Trophoblast cell (in vitro differentiated cells and primary cell): Measurements from ENCODE around the gene CACNA1C.

Experiments
- DNase-seq, 2 donors: peaks; one replicate each; pipeline ENCODE4 v3.0.0-alpha.2; 2016
- H2AFZ ChIP-seq: 2 replicates; pipeline ENCODE4 v1.6.1; 2013; ENCODE audit warnings: low read length, moderate library complexity, mild to moderate bottlenecking; ENCODE audit not compliant: insufficient read depth, poor library complexity
- H2AK5ac ChIP-seq: 2 replicates; pipeline ENCODE4 v1.6.1; 2013; ENCODE audit warnings: mild to moderate bottlenecking, low read length
- H2BK120ac ChIP-seq: 2 replicates; pipeline ENCODE4 v1.6.1; 2013; ENCODE audit warnings: low read length, mild to moderate bottlenecking, moderate library complexity; ENCODE audit not compliant: insufficient read depth, poor library complexity
- H2BK12ac ChIP-seq: 2 replicates; pipeline ENCODE4 v1.6.1; 2013; ENCODE audit warnings: mild to moderate bottlenecking, low read length, moderate library complexity
- H2BK5ac ChIP-seq: 2 replicates; pipeline ENCODE4 v1.6.1; 2013; ENCODE audit warnings: low read length, low read depth, moderate library complexity, mild to moderate bottlenecking; ENCODE audit not compliant: poor library complexity
- H3K14ac ChIP-seq: 2 replicates; pipeline ENCODE4 v1.6.1; 2013; ENCODE audit warnings: mild to moderate bottlenecking, low read length
- H3K18ac ChIP-seq: 2 replicates; pipeline ENCODE4 v1.6.1; 2013; ENCODE audit warnings: mild to moderate bottlenecking, low read length
- H3K23ac ChIP-seq: 2 replicates; pipeline ENCODE4 v1.6.1; 2013; ENCODE audit warnings: low read length
- H3K27ac ChIP-seq: 2 replicates; pipeline ENCODE4 v1.5.1; 2013; ENCODE audit warnings: low read depth, mild to moderate bottlenecking, inconsistent platforms, low read length, moderate library complexity
- H3K27me3 ChIP-seq: 2 replicates; pipeline ENCODE4 v1.6.1; 2013; ENCODE audit warnings: inconsistent platforms, mild to moderate bottlenecking, low read length, moderate library complexity; ENCODE audit not compliant: insufficient read depth
- H3K36me3 ChIP-seq, 2 experiments: 1 replicate in 1 of 2; 2 replicates in 1 of 2; pipeline ENCODE4 v1.6.1; 2013; ENCODE audit warnings: low read length in 2 of 2, mild to moderate bottlenecking in 2 of 2, moderate library complexity in 1 of 2; ENCODE audit not compliant: insufficient read depth in 2 of 2, control insufficient read depth in 1 of 2
- H3K4ac ChIP-seq: 2 replicates; pipeline ENCODE4 v1.6.1; 2013; ENCODE audit warnings: low read depth, mild to moderate bottlenecking, low read length, moderate library complexity
- H3K4me1 ChIP-seq, 2 experiments: 1 replicate in 1 of 2; 2 replicates in 1 of 2; pipeline ENCODE4 v1.6.1; 2013; ENCODE audit warnings: low read length in 2 of 2, mild to moderate bottlenecking in 2 of 2, moderate library complexity in 1 of 2; ENCODE audit not compliant: insufficient read depth in 2 of 2, control insufficient read depth in 1 of 2
- H3K4me2 ChIP-seq: 2 replicates; pipeline ENCODE4 v1.6.1; 2013; ENCODE audit warnings: inconsistent platforms, mild to moderate bottlenecking, low read length, moderate library complexity
- H3K4me3 ChIP-seq: 2 replicates; pipeline ENCODE4 v1.5.1; 2013; ENCODE audit warnings: mild to moderate bottlenecking, low read depth, low read length, inconsistent platforms
- H3K79me1 ChIP-seq: one replicate; pipeline ENCODE4 v1.6.1; 2013; ENCODE audit warnings: low read length
- H3K79me2 ChIP-seq: 2 replicates; pipeline ENCODE4 v1.6.1; 2013; ENCODE audit warnings: low read length, mild to moderate bottlenecking; ENCODE audit not compliant: control insufficient read depth, insufficient read depth, poor library complexity
- H3K9ac ChIP-seq: 2 replicates; pipeline ENCODE4 v1.6.1; 2013; ENCODE audit warnings: mild to moderate bottlenecking, low read length
- H3K9me3 ChIP-seq: 2 replicates; pipeline ENCODE4 v1.6.1; 2013; ENCODE audit warnings: low read depth, mild to moderate bottlenecking, control low read depth, inconsistent platforms, low read length; ENCODE audit not compliant: insufficient read depth
- H4K12ac ChIP-seq: 2 replicates; pipeline ENCODE4 v1.6.1; 2013; ENCODE audit warnings: low read depth, mild to moderate bottlenecking, low read length, moderate library complexity
- H4K8ac ChIP-seq: 2 replicates; pipeline ENCODE4 v1.6.1; 2013; ENCODE audit warnings: low read depth, mild to moderate bottlenecking, low read length, moderate library complexity
- H4K91ac ChIP-seq: one replicate; pipeline ENCODE4 v1.6.1; 2013; ENCODE audit warnings: low read depth, mild to moderate bottlenecking, low read length, moderate library complexity
- WGBS: extraction: QIAGEN DNeasy Blood & Tissue Kit; methylation state at CpG from one replicate; pipeline ENCODE4 v1.1.7; 2013; ENCODE audit warnings: missing lambda C conversion rate; ENCODE audit not compliant: insufficient read length, insufficient coverage; ENCODE audit errors: extremely low coverage; 5-methylcytosine and 5-hydroxymethylcytosine counted together

The CACNA1C gene

GRCh38 chr12:2009623-2010022 is 43.2 kb upstream of the CACNA1C start:
- Histone ChIP-seq H3K9me3 (no peaks in the 10 kb centered on the region), H3K23ac (no peak overlapping the region), H3K4me1 (peaks cover 3 to 5% of the 10 kb centered on the region in 2 experiments), H2AK5ac (no peak overlapping the region), H3K4me2 (no peak overlapping the region), H3K14ac (no peak overlapping the region), H3K27me3 (no peaks in the 10 kb centered on the region), H2BK12ac (no peak overlapping the region), H2AFZ (no peak overlapping the region), H3K79me1 (peaks cover 3% of the 10 kb centered on the region), H3K18ac (no peak overlapping the region), H3K4me3 (no peak overlapping the region), H3K79me2 (no peaks in the 10 kb centered on the region), H4K8ac (no peak overlapping the region), H3K27ac (no peak overlapping the region), H3K36me3 (no peaks in the 10 kb centered on the region), H2BK5ac (no peak overlapping the region), H3K4ac (no peak overlapping the region), H4K12ac (no peak overlapping the region), H4K91ac (no peak overlapping the region), H3K9ac (no peak overlapping the region), H2BK120ac (no peak overlapping the region)
- no peak for DNase-seq
- no CpG with 5 or more reads among the region's 1 CpG for WGBS

GRCh38 chr12:2011643-2012607 is 40.9 kb upstream of the CACNA1C start:
- H2AFZ ChIP-seq, result no peak overlapping the region
- no peak overlapping the region for H2AK5ac ChIP-seq
- H3K9ac ChIP-seq, result no peak overlapping the region
- H3K36me3 ChIP-seq, result no peaks in the 10 kb centered on the region
- H3K4me2 ChIP-seq, result no peak overlapping the region
- DNase-seq, result no peak
- no peak overlapping the region for H2BK5ac ChIP-seq
- H4K91ac ChIP-seq, result no peak overlapping the region
- no peak overlapping the region for H3K14ac ChIP-seq
- no peak overlapping the region for H3K4me3 ChIP-seq
- no peak overlapping the region for H3K18ac ChIP-seq
- H2BK12ac ChIP-seq, result no peak overlapping the region
- H3K27me3 ChIP-seq, result no peaks in the 10 kb centered on the region
- no peak overlapping the region for H3K23ac ChIP-seq
- H3K79me2 ChIP-seq, result no peaks in the 10 kb centered on the region
- no peaks in the 10 kb centered on the region for H3K79me1 ChIP-seq
- H3K9me3 ChIP-seq, result no peaks in the 10 kb centered on the region
- H3K4ac ChIP-seq, result no peak overlapping the region
- H4K12ac ChIP-seq, result no peak overlapping the region
- H4K8ac ChIP-seq, result no peak overlapping the region
- H3K27ac ChIP-seq, result no peak overlapping the region
- no peak overlapping the region for H2BK120ac ChIP-seq
- WGBS, result no CpG with 5 or more reads among the region's 7 CpGs
- H3K4me1 ChIP-seq, result peaks cover 4 to 7% of the 10 kb centered on the region in 2 experiments

GRCh38 chr12:2013086-2013485 is 39.7 kb upstream of the CACNA1C start:
- no peak overlapping the region for H2BK120ac ChIP-seq
- H4K8ac ChIP-seq, result no peak overlapping the region
- no peaks in the 10 kb centered on the region for H3K36me3 ChIP-seq
- H3K27ac ChIP-seq, result no peak overlapping the region
- no peak overlapping the region for H3K4ac ChIP-seq
- WGBS, result no CpG with 5 or more reads among the region's 3 CpGs
- no peak overlapping the region for H4K12ac ChIP-seq
- peaks cover 4 to 13% of the 10 kb centered on the region in 2 experiments for H3K4me1 ChIP-seq
- no peak for DNase-seq
- H4K91ac ChIP-seq, result no peak overlapping the region
- no peaks in the 10 kb centered on the region for H3K27me3 ChIP-seq
- no peak overlapping the region for H3K4me2 ChIP-seq
- H2BK5ac ChIP-seq, result no peak overlapping the region
- H2BK12ac ChIP-seq, result no peak overlapping the region
- no peak overlapping the region for H3K14ac ChIP-seq
- H2AK5ac ChIP-seq, result no peak overlapping the region
- H2AFZ ChIP-seq, result no peak overlapping the region
- H3K18ac ChIP-seq, result no peak overlapping the region
- no peak overlapping the region for H3K23ac ChIP-seq
- H3K79me1 ChIP-seq, result no peaks in the 10 kb centered on the region
- H3K79me2 ChIP-seq, result no peaks in the 10 kb centered on the region
- H3K4me3 ChIP-seq, result no peak overlapping the region
- no peaks in the 10 kb centered on the region for H3K9me3 ChIP-seq
- H3K9ac ChIP-seq, result no peak overlapping the region

- Histone ChIP-seq H3K79me2 (no peaks in the 10 kb centered on the region), H4K91ac (no peak overlapping the region), H3K36me3 (no peaks in the 10 kb centered on the region), H3K9me3 (no peaks in the 10 kb centered on the region), H3K79me1 (no peaks in the 10 kb centered on the region), H2BK5ac (no peak overlapping the region), H3K4me1 (peaks cover 6 to 13% of the 10 kb centered on the region in 2 experiments), H2BK120ac (no peak overlapping the region), H3K9ac (no peak overlapping the region), H3K27me3 (no peaks in the 10 kb centered on the region), H2BK12ac (peak overlapping the region; percentile 63), H3K4ac (no peak overlapping the region), H4K12ac (no peak overlapping the region), H4K8ac (no peak overlapping the region), H3K14ac (no peak overlapping the region), H2AFZ (no peak overlapping the region), H2AK5ac (no peak overlapping the region), H3K4me2 (no peak overlapping the region), H3K4me3 (no peak overlapping the region), H3K18ac (no peak overlapping the region), H3K27ac (no peak overlapping the region), H3K23ac (no peak overlapping the region)
- no CpG with 5 or more reads among the region's 4 CpGs for WGBS
- no peak for DNase-seq
These were observed 39.1 kb upstream of the CACNA1C start for GRCh38 chr12:2013527-2014223.
